H9 (cell line): Measurements from ENCODE around the gene SETBP1. TPM values are rescaled to one million over a fixed set of nuclear protein-coding genes. Genes with fewer than 3 reads are reported as not detected.
A peak's percentile ranks its signal among the peaks of the same experiment; 100 is the strongest.

Experiments used
- DNase-seq: peaks from one replicate; pipeline ENCODE4 v3.0.0-alpha.2; 2017
- H2AFZ ChIP-seq: one replicate; pipeline ENCODE4 v1.6.1; 2013; ENCODE audit warnings: mild to moderate bottlenecking, low read length, control low read depth, moderate library complexity
- H2AK5ac ChIP-seq: 2 replicates; pipeline ENCODE4 v1.6.1; 2013; ENCODE audit warnings: low read length, control low read depth, mixed read lengths; ENCODE audit not compliant: insufficient read length
- H2BK120ac ChIP-seq: one replicate; pipeline ENCODE4 v1.6.1; 2013; ENCODE audit warnings: low read depth, mild to moderate bottlenecking, low read length, control low read depth, inconsistent platforms; ENCODE audit not compliant: poor library complexity, severe bottlenecking
- H2BK12ac ChIP-seq: 2 replicates; pipeline ENCODE4 v1.6.1; 2013; ENCODE audit warnings: low read length, control low read depth, mixed read lengths, low read depth; ENCODE audit not compliant: insufficient read length
- H2BK15ac ChIP-seq: 2 replicates; pipeline ENCODE4 v1.6.1; 2013; ENCODE audit warnings: low read depth, low read length, control low read depth
- H2BK20ac ChIP-seq: one replicate; pipeline ENCODE4 v1.6.1; 2013; ENCODE audit warnings: low read depth, mild to moderate bottlenecking, low read length, control low read depth, inconsistent platforms; ENCODE audit not compliant: poor library complexity, severe bottlenecking
- H2BK5ac ChIP-seq: 2 replicates; pipeline ENCODE4 v1.6.1; 2013; ENCODE audit warnings: low read length, control low read depth, mixed read lengths; ENCODE audit not compliant: insufficient read length
- H3K14ac ChIP-seq: 2 replicates; pipeline ENCODE4 v1.6.1; 2013; ENCODE audit warnings: low read length, control low read depth; ENCODE audit not compliant: insufficient read depth
- H3K18ac ChIP-seq: 2 replicates; pipeline ENCODE4 v1.6.1; 2013; ENCODE audit warnings: low read depth, mild to moderate bottlenecking, mixed read lengths, low read length, control low read depth; ENCODE audit not compliant: insufficient read length
- H3K23ac ChIP-seq: 2 replicates; pipeline ENCODE4 v1.6.1; 2013; ENCODE audit warnings: low read length, control low read depth, mixed read lengths, low read depth; ENCODE audit not compliant: insufficient read length
- H3K23me2 ChIP-seq: 2 replicates; pipeline ENCODE4 v1.6.1; 2013; ENCODE audit warnings: low read depth, mild to moderate bottlenecking, mixed read lengths, low read length, control low read depth; ENCODE audit not compliant: insufficient read length, poor library complexity, severe bottlenecking
- H3K27ac ChIP-seq: 2 replicates; pipeline ENCODE4 v1.5.1; 2013; ENCODE audit warnings: low read length, control low read depth, mixed read lengths, low read depth; ENCODE audit not compliant: insufficient read length
- H3K27me3 ChIP-seq: 2 replicates; pipeline ENCODE4 v1.6.1; 2013; ENCODE audit warnings: low read length, control low read depth, inconsistent platforms; ENCODE audit not compliant: insufficient read depth
- H3K4ac ChIP-seq: 2 replicates; pipeline ENCODE4 v1.6.1; 2013; ENCODE audit warnings: low read depth, mild to moderate bottlenecking, control low read depth, inconsistent platforms, low read length, moderate library complexity
- H3K4me1 ChIP-seq: 2 replicates; pipeline ENCODE4 v1.6.1; 2013; ENCODE audit warnings: low read length, control low read depth, inconsistent platforms; ENCODE audit not compliant: insufficient read depth
- H3K4me2 ChIP-seq: 2 replicates; pipeline ENCODE4 v1.6.1; 2013; ENCODE audit warnings: low read length, control low read depth, mixed read lengths; ENCODE audit not compliant: insufficient read length, insufficient read depth
- H3K56ac ChIP-seq: 2 replicates; pipeline ENCODE4 v1.6.1; 2013; ENCODE audit warnings: low read depth, mild to moderate bottlenecking, mixed read lengths, low read length, control low read depth; ENCODE audit not compliant: insufficient read length
- H3K79me1 ChIP-seq: 2 replicates; pipeline ENCODE4 v1.6.1; 2013; ENCODE audit warnings: low read depth, mild to moderate bottlenecking, moderate library complexity, low read length, control low read depth, inconsistent platforms; ENCODE audit not compliant: insufficient read depth, poor library complexity, severe bottlenecking
- H3K79me2 ChIP-seq: 2 replicates; pipeline ENCODE4 v1.6.1; 2013; ENCODE audit warnings: low read length, control low read depth, inconsistent platforms; ENCODE audit not compliant: insufficient read depth
- H3K9ac ChIP-seq: 2 replicates; pipeline ENCODE4 v1.6.1; 2013; ENCODE audit warnings: low read length, control low read depth, mixed read lengths; ENCODE audit not compliant: insufficient read length; ENCODE audit errors: extremely low read depth
- H3K9me3 ChIP-seq: one replicate; pipeline ENCODE4 v1.6.1; 2013; ENCODE audit warnings: low read depth, low read length, inconsistent platforms; ENCODE audit not compliant: control insufficient read depth
- H3T11ph ChIP-seq: one replicate; pipeline ENCODE4 v1.6.1; 2013; ENCODE audit warnings: mild to moderate bottlenecking, low read length, control low read depth, inconsistent platforms
- H4K20me1 ChIP-seq: one replicate; pipeline ENCODE4 v1.6.1; 2013; ENCODE audit not compliant: control insufficient read depth, insufficient read length, insufficient read depth
- H4K5ac ChIP-seq: 2 replicates; pipeline ENCODE4 v1.6.1; 2013; ENCODE audit warnings: low read depth, mild to moderate bottlenecking, mixed read lengths, low read length, control low read depth; ENCODE audit not compliant: insufficient read length
- H4K8ac ChIP-seq: replicated peaks from 2 replicates; pipeline ENCODE4 v1.6.1; 2013; ENCODE audit warnings: low read length, control low read depth, mixed read lengths, low read depth; ENCODE audit not compliant: insufficient read length
- H4K91ac ChIP-seq: 2 replicates; pipeline ENCODE4 v1.6.1; 2013; ENCODE audit warnings: low read depth, mild to moderate bottlenecking, moderate library complexity, mixed read lengths, low read length, control low read depth; ENCODE audit not compliant: insufficient read length
- H3K27ac Mint-ChIP-seq, 3 experiments: 2 replicates in 2 of 3; 3 replicates in 1 of 3; pipeline ENCODE4 v1.8.0; 2020 to 2021; ENCODE audit warnings: mixed read lengths in 3 of 3, mild to moderate bottlenecking in 1 of 3, moderate library complexity in 1 of 3
- H3K27me3 Mint-ChIP-seq: 2 replicates; pipeline ENCODE4 v1.8.0; 2021; ENCODE audit warnings: low read depth, mild to moderate bottlenecking, moderate library complexity, mixed read lengths
- H3K36me3 Mint-ChIP-seq, 3 experiments: 2 replicates in 2 of 3; 3 replicates in 1 of 3; pipeline ENCODE4 v1.8.0; 2020 to 2021; ENCODE audit warnings: low read depth in 3 of 3, mixed read lengths in 3 of 3; ENCODE audit not compliant: insufficient read depth in 1 of 3
- H3K4me1 Mint-ChIP-seq, 2 experiments: 2 replicates each; pipeline ENCODE4 v1.8.0; 2020; ENCODE audit warnings: mixed read lengths in 2 of 2
- H3K4me3 Mint-ChIP-seq, 2 experiments: 2 replicates in 1 of 2; 3 replicates in 1 of 2; pipeline ENCODE4 v1.8.0; 2020 to 2021; ENCODE audit warnings: mild to moderate bottlenecking in 2 of 2, mixed read lengths in 2 of 2, moderate library complexity in 1 of 2
- H3K9me3 Mint-ChIP-seq, 2 experiments: 2 replicates in 1 of 2; 3 replicates in 1 of 2; pipeline ENCODE4 v1.8.0; 2020; ENCODE audit warnings: mild to moderate bottlenecking in 2 of 2, mixed read lengths in 2 of 2, moderate library complexity in 1 of 2
- WGBS: extraction: QIAGEN DNeasy Blood & Tissue Kit; methylation state at CpG from one replicate; pipeline ENCODE4 v1.1.7; 2013; ENCODE audit warnings: missing lambda C conversion rate, low lambda C conversion rate, mixed read lengths; ENCODE audit not compliant: insufficient read length; ENCODE audit errors: extremely low coverage; 5-methylcytosine and 5-hydroxymethylcytosine counted together
- total RNA-seq: library from RNA; stranded (reverse); gene quantifications from 2 replicates; pipeline ENCODE4 v1.2.1, GENCODE V29; 2021
- TF ChIP-seq, protein P1 (sequence below): fragments of 200-600 bp; sonication (generic); conservative IDR thresholded peaks from 3 replicates; pipeline ENCODE4 v1.8.0; 2021; ENCODE audit warnings: antibody characterized with exemption, mild to moderate bottlenecking

Gene SETBP1
- total RNA-seq, 1 experiment from 2014 or later: 4.6 TPM

DNA sequence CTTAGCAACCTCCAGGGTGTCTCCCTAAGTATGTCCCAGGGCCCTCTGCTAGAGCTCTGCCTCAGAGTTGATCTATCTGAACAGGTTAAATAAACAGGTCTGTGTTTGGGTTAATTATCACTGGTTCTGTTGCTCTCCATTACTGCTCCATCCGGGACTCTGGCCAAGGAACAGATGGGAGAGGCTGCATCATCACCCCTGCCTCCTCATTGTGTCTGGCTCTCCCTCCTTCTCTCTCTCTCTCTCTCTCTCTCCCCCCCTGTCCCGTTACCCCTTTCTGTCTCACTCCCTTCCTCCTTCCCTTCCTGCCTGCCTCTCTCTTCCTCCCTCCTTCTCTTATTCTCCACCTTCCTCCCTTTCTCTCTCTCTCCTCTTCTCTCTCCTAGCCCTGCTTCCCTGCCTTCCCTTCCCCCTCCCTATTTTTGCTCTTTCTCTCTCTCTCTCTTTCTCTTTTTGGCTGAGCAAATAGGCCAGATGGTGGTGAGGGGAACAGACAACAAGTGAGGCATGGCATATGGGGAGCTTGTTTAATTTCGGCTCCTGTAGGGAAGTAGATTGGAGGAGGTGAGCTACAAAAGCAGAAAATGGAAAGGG, 62.1 kb downstream of the SETBP1 start:
- peaks cover 8% of the 10 kb centered on the region; the same call in 1 of the 2 replicates for H3K4me1 ChIP-seq
- no peak overlapping the region for H3T11ph ChIP-seq
- no peak overlapping the region for H3K18ac ChIP-seq
- H3K56ac ChIP-seq: no peak overlapping the region
- no peak overlapping the region for H2AFZ ChIP-seq
- Mint-ChIP-seq H3K4me1 (peaks cover 22 to 39% of the 10 kb centered on the region in 2 experiments), H3K36me3 (no peaks in the 10 kb centered on the region), H3K9me3 (no peaks in the 10 kb centered on the region), H3K27ac (peak overlapping the region in 2 of 3 experiments; percentile 22 to 49; a peak in 3 of 7 replicates), H3K4me3 (peak overlapping the region in 1 of 2 experiments; percentile 19; a peak in 1 of 5 replicates), H3K27me3 (no peaks in the 10 kb centered on the region)
- no peaks in the 10 kb centered on the region for H3K9me3 ChIP-seq
- H2BK120ac ChIP-seq: no peak overlapping the region
- peaks cover 4% of the 10 kb centered on the region for H3K23me2 ChIP-seq
- H4K8ac ChIP-seq: no peak overlapping the region
- WGBS: no CpG with 5 or more reads among the region's 3 CpGs
- no peaks in the 10 kb centered on the region for H3K27me3 ChIP-seq
- H4K91ac ChIP-seq: no peak overlapping the region
- no peak overlapping the region for H3K4me2 ChIP-seq
- H3K79me1 ChIP-seq: no peaks in the 10 kb centered on the region
- H2BK5ac ChIP-seq: no peak overlapping the region
- no peak overlapping the region for H2BK15ac ChIP-seq
- H2BK20ac ChIP-seq: no peak overlapping the region
- TF ChIP-seq, protein P1, sequence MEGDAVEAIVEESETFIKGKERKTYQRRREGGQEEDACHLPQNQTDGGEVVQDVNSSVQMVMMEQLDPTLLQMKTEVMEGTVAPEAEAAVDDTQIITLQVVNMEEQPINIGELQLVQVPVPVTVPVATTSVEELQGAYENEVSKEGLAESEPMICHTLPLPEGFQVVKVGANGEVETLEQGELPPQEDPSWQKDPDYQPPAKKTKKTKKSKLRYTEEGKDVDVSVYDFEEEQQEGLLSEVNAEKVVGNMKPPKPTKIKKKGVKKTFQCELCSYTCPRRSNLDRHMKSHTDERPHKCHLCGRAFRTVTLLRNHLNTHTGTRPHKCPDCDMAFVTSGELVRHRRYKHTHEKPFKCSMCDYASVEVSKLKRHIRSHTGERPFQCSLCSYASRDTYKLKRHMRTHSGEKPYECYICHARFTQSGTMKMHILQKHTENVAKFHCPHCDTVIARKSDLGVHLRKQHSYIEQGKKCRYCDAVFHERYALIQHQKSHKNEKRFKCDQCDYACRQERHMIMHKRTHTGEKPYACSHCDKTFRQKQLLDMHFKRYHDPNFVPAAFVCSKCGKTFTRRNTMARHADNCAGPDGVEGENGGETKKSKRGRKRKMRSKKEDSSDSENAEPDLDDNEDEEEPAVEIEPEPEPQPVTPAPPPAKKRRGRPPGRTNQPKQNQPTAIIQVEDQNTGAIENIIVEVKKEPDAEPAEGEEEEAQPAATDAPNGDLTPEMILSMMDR: no peak
- H3K9ac ChIP-seq: no peak overlapping the region
- no peak overlapping the region for H3K27ac ChIP-seq
- DNase-seq: no peak
- H3K14ac ChIP-seq: no peak overlapping the region
- H3K4ac ChIP-seq: no peak overlapping the region
- no peak overlapping the region for H3K23ac ChIP-seq
- H2AK5ac ChIP-seq: no peak overlapping the region
- H4K20me1 ChIP-seq: no peaks in the 10 kb centered on the region
- H2BK12ac ChIP-seq: no peak overlapping the region
- no peak overlapping the region for H4K5ac ChIP-seq
- no peaks in the 10 kb centered on the region for H3K79me2 ChIP-seq
